GM20000 (cell line): ENCODE measurements around the gene LGALS14.
"Not testable (repeated sequence)": the region's sequence is repeated elsewhere in the genome, so short reads cannot be mapped to it uniquely, and the experiment has no call there.

ENCODE experiments used
- DNase-seq: peaks from one replicate; pipeline ENCODE4 v3.0.0; 2012; ENCODE audit warnings: low spot score
- TF ChIP-seq, protein P1 (sequence below): IDR thresholded peaks from 2 replicates; pipeline ENCODE4 v1.5.1; 2012; ENCODE audit warnings: mild to moderate bottlenecking, control low read depth; ENCODE audit errors: extremely low read depth, missing control alignments

The LGALS14 gene

DNA sequence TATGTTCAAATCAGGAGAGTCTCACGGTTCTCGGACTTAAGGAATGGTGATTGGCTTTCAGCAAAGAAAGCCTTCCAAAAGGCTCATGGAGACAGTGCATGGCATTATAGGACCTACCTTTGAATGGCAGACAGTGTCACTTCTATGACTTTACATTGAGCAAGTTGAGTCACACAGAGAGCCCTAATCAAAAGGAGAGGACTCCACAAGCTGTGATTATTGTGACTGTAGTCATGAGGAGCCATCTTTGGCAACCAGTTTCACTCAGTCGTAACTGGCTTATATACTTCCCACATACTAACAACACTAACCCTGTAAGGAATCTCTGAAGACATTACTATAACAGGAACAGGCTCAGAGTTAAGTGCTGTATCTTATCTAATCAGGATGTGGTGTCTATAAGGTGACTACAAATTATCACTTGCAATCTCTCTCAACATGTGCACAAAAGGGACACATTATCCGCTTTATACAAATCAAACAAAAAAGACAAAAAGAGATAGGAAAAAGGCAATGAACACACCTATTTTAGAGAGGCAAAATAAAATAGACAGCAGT lies 6.1 kb downstream of the LGALS14 start:
- no peak for DNase-seq
- TF ChIP-seq, protein P1, sequence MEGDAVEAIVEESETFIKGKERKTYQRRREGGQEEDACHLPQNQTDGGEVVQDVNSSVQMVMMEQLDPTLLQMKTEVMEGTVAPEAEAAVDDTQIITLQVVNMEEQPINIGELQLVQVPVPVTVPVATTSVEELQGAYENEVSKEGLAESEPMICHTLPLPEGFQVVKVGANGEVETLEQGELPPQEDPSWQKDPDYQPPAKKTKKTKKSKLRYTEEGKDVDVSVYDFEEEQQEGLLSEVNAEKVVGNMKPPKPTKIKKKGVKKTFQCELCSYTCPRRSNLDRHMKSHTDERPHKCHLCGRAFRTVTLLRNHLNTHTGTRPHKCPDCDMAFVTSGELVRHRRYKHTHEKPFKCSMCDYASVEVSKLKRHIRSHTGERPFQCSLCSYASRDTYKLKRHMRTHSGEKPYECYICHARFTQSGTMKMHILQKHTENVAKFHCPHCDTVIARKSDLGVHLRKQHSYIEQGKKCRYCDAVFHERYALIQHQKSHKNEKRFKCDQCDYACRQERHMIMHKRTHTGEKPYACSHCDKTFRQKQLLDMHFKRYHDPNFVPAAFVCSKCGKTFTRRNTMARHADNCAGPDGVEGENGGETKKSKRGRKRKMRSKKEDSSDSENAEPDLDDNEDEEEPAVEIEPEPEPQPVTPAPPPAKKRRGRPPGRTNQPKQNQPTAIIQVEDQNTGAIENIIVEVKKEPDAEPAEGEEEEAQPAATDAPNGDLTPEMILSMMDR = no peak

DNA sequence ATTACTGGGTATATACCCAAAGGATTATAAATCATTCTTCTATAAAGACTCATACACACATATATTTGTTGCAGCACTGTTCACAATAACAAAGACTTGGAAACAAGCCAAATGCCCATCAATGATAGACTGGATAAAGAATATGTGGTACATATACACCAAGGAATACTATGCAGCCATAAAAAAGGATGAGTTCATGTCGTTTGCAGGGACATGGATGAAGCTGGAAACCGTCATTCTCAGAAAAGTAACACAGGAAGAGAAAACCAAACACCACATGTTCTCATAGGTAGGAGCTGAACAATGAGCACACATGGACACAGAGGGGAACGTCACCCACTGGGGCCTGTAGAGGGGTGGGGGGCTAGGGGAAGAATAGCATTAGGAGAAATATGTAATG lies 15.9 kb downstream of the LGALS14 start:
- DNase-seq = not testable (repeated sequence)

DNA sequence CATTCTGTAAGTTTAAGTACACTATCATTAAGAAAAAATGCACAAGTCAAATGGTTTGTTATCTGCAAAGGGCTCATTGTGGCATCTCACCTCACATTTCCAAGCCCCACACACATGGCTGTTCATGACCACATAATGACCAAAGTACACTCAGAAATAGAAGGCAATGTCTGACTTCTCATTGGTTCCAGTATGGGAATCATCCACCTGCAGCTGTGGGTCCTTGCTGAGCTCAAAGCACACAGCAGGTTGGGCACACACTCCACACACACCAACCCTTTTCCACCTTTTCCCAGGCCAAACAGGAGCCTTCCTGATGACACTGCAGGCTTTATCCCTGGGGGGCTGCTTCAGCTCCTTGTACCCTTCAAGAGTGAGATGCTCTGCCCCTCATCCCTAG lies 21.7 kb downstream of the LGALS14 start:
- DNase-seq = no peak
- TF ChIP-seq, protein P1 = no peak

DNA sequence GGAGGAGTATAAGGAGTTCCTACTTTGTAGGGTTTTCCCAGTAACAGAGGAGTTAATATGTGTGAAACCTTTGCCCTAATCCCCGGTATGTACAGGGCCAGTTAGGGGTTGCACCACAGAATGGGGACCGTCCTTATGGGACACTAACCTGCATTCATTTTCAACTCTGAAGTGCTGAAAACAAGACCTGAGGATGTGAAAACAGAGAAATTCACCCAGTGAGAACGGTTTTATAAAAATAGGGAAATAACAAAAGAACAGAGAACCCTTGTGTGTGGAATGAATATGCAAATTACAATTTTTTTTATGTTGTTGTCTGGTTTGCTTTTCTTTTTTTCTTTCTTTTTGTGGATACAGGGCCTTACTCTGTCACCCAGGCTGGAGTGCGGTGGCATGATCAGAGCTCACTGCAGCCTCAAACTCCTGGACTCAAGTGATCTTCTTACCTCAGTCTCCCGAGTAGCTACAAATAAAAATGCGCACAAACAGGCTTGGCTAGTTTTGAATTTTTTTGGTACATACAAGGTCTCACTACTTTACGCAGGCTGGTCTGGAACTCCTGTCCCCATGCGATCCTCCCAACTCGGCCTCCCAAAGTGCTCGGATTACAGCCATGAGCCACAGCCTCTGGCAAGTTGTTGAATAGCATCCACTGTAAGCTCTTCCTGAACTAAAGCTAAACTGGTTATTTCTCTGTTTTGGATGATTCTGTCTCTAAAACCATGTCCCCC lies 23.0 kb downstream of the LGALS14 start:
- peak; percentile 37 for DNase-seq
- TF ChIP-seq, protein P1 = no peak

DNA sequence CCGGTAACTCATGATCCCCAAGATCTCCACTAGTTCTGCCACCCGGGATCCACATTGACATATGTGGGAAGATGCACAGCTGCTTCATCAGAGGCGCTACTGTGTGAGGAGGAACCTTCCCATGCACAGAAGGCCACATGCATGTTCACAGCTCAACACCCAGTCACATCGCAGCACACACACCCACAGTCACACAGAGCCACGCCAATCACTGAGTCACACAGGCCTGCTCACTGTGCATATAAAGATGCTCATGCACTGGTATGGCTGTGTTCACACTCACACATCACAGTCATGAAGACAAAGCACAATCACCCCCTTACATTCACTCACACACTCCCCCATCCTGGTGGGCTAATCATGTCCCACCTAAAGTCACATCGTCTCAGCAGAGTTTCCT lies 23.8 kb downstream of the LGALS14 start:
- no peak for DNase-seq
- TF ChIP-seq, protein P1 = no peak

DNA sequence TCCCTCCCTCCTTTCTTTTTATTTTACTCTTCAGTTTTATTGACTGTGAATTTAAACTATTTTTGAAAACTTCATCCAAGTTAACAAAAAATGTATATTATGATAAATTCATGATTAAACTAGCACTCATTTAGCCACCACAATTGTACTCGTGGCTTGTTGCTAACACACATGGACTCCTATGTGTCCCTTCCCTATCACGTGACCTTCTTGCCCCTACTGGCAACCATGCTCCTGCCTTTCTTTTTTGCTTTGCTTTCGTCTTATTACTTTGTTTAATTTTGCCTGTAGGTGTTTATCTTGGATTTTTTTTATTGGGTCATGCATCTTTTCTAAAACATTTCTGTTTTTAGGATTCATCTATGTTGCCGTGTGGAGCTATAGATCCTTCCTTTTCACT lies 25.3 kb downstream of the LGALS14 start:
- TF ChIP-seq, protein P1 = no peak
- DNase-seq = no peak

DNA sequence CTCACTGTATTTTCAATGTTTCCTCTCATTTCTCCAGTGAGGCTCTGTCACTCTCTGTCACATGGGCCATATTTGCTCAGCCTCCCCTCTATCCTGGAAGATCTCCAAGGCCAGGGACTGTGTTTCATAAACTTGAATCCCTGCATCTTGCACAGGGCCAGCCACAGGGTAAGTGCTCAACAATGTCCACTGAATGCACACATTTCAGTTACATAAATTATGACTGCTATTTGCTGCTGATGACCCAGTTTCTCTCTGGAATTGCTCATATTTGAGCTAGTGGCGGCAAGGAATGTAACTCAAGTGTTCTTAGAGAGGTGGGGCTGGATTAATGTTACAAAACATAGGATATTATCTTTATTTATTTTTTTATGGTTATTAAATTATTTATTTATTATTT lies 27.4 kb downstream of the LGALS14 start:
- TF ChIP-seq, protein P1 = no peak
- no peak for DNase-seq

DNA sequence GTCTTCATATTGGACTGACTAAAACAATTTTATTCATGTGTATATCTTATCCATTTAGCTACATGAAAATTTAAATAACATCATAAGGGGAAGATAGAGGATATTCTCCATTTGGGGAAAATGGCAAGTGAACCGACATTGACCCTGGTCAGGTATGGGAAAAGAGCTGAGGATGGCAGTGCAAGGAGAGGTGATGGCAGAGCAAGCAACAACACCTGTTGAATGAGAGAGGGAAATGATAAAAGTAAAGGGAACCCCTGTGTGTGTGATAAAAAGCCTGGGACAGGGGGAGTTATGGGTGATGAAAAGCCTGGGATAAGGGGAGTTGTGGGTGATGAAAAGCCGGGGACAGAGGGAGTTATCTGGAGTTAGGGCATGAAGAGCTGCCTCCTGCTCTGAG lies 29.6 kb downstream of the LGALS14 start:
- DNase-seq = no peak
- TF ChIP-seq, protein P1 = no peak
